ENCODE measurements around the gene CLDN3. TPM values are rescaled to one million over a fixed set of nuclear protein-coding genes. Genes with fewer than 3 reads are reported as not detected.
A peak's percentile ranks its signal among the peaks of the same experiment; 100 is the strongest.

Gene CLDN3
- total and polyA plus RNA-seq, 9 of the 15 experiments (the other 6 are each of a cell fraction or from before 2014, with no cell fraction given): 0.29 TPM; not detected in 8

DNA sequence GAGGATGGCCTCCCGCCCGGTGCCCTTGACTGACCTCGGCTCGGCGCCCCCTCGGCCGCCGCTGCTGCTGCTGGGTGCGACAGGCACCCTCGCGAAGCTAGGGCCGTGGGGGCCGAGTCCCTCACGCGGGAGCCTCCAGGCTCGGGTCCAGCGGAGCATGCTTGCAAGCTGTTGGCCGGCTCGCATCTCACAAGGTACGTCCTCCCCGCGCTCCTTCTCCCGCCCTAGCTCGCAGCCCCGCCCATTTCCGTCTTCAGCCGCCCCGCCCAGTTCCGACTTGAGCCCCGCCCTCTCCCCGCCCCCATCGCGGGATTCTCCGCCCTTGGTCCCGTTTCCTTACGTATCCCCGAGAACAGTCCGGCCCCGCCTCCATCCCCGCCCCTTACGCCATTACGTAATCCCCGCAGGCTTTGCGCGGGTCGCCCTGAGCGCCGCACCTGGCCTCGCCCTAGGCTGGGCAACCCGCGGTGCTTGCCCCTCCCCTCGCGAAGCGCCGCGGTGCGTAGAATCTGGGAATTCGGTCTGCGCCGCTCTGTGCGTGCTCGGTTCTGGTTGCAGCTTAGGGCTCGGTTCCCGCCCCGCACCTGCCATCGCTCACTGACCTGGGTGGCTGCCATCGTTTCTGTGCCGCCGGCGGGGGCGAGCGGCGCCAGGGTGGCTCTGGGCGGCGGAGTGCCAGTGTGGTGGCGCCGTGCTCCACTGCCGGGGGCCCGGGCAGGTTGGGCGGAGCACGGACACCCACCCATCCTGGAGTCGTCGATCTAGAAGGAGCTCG is 31.3 kb downstream of the CLDN3 start, which contains the start of gene ABHD11 (continued):
- TF ChIP-seq HEY1 (CRISPR knock-in tag; IDR thresholded peaks at IDR 0.05; ENCODE audit: borderline replicate concordance) (no peak), MCM7 (IDR thresholded peaks at IDR 0.05) (no peak), PTTG1 (tag; IDR thresholded peaks at IDR 0.05; ENCODE audit: low read depth) (no peak), ZNF324 (CRISPR knock-in tag; IDR thresholded peaks at IDR 0.05) (peak; percentile 58), ZFP1 (CRISPR knock-in tag; IDR thresholded peaks at IDR 0.05) (0 out of 2 replicates have a peak, but pooled peaks have one; percentile 57), ZNF696 (CRISPR knock-in tag; conservative IDR thresholded peaks at IDR 0.05) (no peak), ZNF77 (CRISPR knock-in tag; IDR thresholded peaks at IDR 0.05) (no peak), LARP7 (IDR thresholded peaks at IDR 0.05) (no peak; the same call in 1 of the 2 replicates), ZNF830 (CRISPR knock-in tag; IDR thresholded peaks at IDR 0.05) (peak; percentile 85; the same call in 1 of the 2 replicates), ZNF586 (CRISPR knock-in tag; conservative IDR thresholded peaks at IDR 0.05) (no peak), POU5F1 (IDR thresholded peaks at IDR 0.05; ENCODE audit: borderline replicate concordance, low read depth, low read length, partially characterized antibody) (no peak), SAFB2 (IDR thresholded peaks at IDR 0.05; ENCODE audit: borderline replicate concordance, low read depth, low read length, severe bottlenecking) (no peak), NFE2 (IDR thresholded peaks at IDR 0.05; ENCODE audit: low read depth) (no peak)
- TF ChIP-seq, protein P1, sequence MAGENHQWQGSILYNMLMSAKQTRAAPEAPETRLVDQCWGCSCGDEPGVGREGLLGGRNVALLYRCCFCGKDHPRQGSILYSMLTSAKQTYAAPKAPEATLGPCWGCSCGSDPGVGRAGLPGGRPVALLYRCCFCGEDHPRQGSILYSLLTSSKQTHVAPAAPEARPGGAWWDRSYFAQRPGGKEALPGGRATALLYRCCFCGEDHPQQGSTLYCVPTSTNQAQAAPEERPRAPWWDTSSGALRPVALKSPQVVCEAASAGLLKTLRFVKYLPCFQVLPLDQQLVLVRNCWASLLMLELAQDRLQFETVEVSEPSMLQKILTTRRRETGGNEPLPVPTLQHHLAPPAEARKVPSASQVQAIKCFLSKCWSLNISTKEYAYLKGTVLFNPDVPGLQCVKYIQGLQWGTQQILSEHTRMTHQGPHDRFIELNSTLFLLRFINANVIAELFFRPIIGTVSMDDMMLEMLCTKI (IDR thresholded peaks at IDR 0.05; ENCODE audit: partially characterized antibody): no peak
- TF ChIP-seq, protein P2, sequence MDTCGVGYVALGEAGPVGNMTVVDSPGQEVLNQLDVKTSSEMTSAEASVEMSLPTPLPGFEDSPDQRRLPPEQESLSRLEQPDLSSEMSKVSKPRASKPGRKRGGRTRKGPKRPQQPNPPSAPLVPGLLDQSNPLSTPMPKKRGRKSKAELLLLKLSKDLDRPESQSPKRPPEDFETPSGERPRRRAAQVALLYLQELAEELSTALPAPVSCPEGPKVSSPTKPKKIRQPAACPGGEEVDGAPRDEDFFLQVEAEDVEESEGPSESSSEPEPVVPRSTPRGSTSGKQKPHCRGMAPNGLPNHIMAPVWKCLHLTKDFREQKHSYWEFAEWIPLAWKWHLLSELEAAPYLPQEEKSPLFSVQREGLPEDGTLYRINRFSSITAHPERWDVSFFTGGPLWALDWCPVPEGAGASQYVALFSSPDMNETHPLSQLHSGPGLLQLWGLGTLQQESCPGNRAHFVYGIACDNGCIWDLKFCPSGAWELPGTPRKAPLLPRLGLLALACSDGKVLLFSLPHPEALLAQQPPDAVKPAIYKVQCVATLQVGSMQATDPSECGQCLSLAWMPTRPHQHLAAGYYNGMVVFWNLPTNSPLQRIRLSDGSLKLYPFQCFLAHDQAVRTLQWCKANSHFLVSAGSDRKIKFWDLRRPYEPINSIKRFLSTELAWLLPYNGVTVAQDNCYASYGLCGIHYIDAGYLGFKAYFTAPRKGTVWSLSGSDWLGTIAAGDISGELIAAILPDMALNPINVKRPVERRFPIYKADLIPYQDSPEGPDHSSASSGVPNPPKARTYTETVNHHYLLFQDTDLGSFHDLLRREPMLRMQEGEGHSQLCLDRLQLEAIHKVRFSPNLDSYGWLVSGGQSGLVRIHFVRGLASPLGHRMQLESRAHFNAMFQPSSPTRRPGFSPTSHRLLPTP (IDR thresholded peaks at IDR 0.05; ENCODE audit: borderline replicate concordance, extremely low read depth, insufficient read length): no peak
- TF ChIP-seq, protein P3, sequence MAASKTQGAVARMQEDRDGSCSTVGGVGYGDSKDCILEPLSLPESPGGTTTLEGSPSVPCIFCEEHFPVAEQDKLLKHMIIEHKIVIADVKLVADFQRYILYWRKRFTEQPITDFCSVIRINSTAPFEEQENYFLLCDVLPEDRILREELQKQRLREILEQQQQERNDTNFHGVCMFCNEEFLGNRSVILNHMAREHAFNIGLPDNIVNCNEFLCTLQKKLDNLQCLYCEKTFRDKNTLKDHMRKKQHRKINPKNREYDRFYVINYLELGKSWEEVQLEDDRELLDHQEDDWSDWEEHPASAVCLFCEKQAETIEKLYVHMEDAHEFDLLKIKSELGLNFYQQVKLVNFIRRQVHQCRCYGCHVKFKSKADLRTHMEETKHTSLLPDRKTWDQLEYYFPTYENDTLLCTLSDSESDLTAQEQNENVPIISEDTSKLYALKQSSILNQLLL (CRISPR knock-in tag; IDR thresholded peaks at IDR 0.05; ENCODE audit: borderline replicate concordance): 0 out of 2 replicates have a peak, but pooled peaks have one; percentile 51
- TF ChIP-seq, protein P4, sequence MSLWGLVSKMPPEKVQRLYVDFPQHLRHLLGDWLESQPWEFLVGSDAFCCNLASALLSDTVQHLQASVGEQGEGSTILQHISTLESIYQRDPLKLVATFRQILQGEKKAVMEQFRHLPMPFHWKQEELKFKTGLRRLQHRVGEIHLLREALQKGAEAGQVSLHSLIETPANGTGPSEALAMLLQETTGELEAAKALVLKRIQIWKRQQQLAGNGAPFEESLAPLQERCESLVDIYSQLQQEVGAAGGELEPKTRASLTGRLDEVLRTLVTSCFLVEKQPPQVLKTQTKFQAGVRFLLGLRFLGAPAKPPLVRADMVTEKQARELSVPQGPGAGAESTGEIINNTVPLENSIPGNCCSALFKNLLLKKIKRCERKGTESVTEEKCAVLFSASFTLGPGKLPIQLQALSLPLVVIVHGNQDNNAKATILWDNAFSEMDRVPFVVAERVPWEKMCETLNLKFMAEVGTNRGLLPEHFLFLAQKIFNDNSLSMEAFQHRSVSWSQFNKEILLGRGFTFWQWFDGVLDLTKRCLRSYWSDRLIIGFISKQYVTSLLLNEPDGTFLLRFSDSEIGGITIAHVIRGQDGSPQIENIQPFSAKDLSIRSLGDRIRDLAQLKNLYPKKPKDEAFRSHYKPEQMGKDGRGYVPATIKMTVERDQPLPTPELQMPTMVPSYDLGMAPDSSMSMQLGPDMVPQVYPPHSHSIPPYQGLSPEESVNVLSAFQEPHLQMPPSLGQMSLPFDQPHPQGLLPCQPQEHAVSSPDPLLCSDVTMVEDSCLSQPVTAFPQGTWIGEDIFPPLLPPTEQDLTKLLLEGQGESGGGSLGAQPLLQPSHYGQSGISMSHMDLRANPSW (CRISPR knock-in tag; IDR thresholded peaks at IDR 0.05): no peak; the same call in 1 of the 2 replicates
- TF ChIP-seq, protein P5, sequence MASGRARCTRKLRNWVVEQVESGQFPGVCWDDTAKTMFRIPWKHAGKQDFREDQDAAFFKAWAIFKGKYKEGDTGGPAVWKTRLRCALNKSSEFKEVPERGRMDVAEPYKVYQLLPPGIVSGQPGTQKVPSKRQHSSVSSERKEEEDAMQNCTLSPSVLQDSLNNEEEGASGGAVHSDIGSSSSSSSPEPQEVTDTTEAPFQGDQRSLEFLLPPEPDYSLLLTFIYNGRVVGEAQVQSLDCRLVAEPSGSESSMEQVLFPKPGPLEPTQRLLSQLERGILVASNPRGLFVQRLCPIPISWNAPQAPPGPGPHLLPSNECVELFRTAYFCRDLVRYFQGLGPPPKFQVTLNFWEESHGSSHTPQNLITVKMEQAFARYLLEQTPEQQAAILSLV (tag; IDR thresholded peaks at IDR 0.05): peak; percentile 5; the same call in 1 of the 2 replicates
